Activated CD4-positive, CD25-positive, alpha-beta regulatory T cell treated with anti-CD3 and anti-CD28 coated beads, Interleukin-2, amount 50 U/mL, for 16 hours (primary cell): Measurements from ENCODE around the gene CDK6.
"Not testable (repeated sequence)": the region's sequence is repeated elsewhere in the genome, so short reads cannot be mapped to it uniquely, and the experiment has no call there.

Source experiments
- DNase-seq: peaks from one replicate; pipeline ENCODE4 v3.0.0-alpha.2; 2020; ENCODE audit warnings: low read depth, low spot score

CDK6 gene

DNA sequence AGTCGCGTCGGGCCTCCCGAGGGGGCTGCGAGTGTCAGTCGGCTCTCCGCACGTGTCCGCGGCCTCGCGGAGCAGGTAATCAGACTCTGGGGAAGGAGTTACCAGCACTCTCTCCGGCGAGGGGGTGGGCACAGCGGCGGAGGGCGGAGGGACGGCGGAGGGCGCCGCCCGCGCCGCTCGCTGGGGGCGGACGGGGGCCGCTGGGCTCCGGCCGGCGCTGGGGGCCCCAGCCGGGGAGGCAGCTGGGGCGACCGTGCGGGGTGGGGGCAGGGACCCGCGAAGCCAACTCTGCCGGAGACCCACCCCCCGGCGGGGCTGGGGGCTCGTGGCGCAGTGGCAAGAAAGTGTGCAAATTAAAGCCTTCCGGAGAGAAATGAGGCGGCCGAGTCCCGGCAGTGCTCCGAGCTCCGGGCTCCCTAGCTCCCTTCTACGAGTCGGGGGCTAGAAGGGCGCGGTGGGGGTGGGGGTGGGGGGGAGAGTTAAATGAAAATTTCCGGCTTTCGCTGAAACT, at the start of gene CDK6:
Gene CDK6, minus strand, starts transcription at position 85 of the 511 bp plus-strand sequence. CDS start 3,250 bp downstream, outside the sequence.
- no peak for DNase-seq

DNA sequence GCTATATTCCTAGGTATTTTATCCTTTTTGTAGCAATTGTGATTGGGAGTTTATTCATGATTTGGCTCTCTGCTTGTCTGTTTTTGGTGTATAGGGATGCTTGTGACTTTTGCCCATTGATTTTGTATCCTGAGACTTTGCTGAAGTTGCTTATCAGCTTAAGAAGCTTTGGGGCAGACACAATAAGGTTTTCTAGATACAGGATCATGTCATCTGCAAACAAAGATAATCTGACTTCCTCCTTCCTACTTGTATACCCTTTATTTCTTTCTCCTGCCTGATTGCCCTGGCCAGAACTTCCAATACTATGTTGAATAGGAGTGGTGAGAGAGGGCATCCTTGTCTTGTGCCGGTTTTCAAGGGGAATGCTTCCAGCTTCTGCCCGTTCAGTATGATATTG, 49.7 kb upstream of the CDK6 start:
- not testable (repeated sequence) for DNase-seq

DNA sequence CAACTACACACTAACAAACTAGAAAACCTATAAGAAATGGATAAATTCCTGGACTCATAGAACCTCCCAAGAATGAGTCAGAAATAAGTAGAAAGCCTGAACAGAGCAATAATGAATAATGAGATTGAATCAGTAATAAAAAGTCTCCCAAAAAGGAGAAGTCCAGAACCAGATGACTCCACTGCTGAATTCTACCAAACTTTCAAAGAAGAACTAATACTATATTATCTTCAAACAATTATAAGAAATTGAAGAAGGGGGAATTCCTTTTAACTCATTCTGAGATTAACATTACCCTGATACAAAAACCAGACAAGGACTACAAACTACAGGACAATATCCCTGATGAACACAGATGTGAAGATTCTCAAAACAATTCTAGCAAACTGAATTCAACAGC, 47.8 kb upstream of the CDK6 start:
- no peak for DNase-seq

DNA sequence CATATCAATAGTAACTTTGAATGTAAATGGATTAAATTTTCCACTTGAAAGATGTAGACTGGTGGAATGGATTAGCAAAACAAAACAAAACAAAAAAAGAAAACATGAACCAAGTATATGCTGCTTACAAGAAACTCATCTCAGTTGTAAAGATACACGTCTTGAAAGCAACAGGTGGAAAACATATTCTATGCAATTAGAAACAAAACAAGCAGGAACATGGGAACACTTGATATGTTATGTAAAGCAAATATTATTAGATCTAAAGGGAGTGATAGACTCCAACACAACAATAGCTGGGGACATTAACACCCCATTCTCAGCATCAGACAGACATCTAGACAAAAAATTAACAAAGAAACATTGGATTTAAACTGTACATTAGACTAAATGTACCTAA, 46.4 kb upstream of the CDK6 start:
- no peak for DNase-seq

DNA sequence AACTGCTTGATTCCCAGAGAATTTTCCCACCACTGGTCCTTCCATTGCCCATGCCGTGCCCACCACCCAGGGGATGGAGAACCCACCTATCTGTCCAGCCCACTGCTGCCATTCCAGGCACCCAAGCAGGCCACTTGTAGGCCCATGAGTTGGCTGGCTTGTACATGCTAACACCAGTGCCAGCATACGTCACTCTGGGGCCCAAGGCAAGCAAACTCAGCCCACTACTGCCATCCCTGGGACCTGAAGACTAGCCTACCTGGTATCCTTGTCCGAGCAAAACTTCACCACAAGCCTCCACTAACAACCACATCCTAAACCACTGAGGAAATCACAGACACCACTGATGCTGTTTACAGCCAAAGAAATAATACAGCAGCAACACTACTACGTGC, 44.7 kb upstream of the CDK6 start:
- DNase-seq: no peak

DNA sequence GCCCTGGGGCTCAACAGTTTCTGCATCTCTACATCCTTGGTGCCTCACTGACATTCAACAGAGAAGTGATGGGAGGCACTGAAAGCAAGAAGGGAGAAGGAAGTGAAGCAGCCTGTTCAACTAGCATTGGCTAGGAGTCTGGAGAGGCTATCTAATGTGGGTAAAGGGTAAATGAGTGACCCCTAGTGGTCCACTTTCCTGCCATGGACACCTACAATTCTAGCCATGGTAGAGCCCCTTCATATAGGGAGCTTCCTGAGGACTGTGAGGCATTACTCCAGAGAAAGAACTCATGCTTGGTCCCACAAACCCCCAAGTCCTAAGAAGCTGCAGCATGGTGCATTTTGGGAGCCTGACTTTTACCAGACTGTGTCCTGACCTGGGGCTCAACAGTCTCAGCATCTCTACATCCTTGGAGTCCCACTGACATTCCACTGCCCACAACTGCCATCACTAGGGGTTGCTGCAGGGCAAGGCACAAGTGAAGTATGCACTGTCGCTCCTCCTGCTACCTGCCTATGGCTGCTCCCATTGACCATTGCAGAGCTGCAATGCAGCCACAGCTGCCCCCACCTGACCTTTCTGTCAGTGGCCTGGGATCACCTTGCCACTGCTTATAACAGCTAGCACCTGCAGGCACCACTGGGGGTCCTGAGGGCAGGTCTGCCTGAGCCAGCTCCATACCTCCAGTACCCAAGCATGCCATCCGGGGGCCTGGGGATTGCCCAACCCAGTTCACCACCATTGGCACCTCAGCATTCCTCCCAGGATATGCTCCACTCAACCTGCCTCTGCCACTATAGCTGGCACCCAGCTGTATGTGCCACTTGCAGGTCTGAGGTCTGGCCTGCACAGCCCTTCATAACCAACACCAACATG, 44.1 kb upstream of the CDK6 start:
- DNase-seq: no peak

DNA sequence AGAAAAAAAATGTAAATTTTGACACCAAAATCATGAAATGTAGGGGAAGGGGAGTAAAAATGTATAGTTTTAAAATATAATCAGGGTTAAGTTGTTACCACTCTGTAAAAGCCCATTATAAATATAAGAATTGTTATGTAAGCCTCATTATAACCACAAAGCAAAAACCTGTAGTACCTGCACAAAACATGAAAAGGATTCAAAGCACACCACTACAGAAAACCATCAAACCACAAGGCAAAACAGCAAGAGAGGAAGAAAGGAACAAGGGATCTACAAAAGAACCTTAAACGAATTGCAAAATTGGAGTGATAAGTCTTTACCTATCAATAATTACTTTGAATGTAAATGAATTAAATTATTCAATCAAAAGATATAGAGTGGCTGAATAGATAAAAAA, 41.0 kb upstream of the CDK6 start:
- no peak for DNase-seq

DNA sequence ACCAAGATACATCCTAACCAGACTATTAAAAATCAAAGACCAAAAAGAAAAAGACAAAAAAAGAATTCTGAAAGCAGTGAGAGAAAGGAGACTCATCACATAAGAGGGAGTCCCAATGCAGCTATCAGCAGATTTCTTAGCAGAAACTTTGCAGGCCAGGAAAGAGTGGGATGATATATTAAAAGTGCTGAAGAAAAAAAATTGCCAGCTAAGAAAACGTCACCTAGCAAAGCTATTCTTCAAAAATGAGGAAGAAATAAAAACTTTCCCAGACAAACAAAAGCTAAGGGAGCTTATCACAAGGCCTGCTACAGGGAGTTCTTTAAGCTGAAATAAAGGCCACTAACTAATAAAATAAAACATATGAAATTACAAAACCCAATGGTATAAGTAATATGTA, 40.5 kb upstream of the CDK6 start:
- DNase-seq: no peak

DNA sequence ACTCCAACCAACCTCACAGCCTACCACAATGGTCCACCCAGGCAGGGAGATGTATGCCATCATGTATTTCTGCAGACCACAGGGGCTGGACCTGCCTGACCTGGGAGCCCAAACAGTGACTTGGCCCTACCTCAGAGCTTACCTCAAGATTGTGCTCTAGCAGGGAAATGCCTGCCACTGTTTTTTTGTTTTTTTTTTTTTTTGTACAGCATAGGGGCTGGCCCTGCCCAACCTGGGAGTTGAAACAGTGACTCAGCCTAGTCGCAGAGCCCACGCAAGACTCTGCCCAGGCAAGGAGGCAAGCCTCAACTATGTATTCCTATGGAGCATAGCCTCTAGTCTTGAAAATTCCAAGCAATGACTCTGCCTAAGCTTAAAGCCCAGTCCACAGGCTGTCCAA, 39.3 kb upstream of the CDK6 start:
- DNase-seq: no peak

DNA sequence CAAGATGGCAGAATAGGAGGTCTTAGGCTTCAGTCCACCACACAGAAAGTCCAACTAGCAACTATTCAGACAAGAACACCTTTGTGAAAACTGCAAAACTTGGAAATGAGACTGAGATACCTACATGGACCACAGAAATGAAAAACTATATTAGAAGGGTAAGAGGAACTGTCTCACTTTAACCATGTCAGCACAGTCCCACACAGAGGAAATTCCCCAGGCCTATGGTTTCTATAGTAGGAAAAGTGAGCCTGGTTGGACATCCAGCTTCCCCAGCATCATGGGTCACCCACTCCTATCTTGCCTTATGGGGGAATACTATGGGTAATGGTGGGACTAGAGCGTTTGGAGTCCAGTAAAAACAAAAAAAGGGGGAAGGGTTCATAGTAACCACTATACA, 38.8 kb upstream of the CDK6 start:
- no peak for DNase-seq

DNA sequence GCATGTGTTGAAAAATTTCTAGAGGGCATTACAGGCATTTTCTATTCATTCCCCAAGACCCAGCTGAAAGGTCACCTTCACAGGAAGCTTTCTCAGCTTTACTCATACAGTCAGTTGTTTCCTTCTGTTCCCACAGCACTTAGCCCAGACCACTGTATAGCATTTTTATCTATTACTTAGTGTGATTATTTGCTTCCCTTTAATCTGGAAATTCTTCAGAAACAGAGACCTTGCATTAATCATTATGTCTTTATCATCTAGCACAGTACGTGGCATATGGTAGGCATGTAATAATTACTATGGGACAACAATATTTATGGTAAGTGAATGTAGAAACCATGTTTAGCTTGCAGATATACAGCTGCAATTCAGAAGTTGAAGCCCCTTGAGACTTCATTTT, 38.2 kb upstream of the CDK6 start:
- no peak for DNase-seq

DNA sequence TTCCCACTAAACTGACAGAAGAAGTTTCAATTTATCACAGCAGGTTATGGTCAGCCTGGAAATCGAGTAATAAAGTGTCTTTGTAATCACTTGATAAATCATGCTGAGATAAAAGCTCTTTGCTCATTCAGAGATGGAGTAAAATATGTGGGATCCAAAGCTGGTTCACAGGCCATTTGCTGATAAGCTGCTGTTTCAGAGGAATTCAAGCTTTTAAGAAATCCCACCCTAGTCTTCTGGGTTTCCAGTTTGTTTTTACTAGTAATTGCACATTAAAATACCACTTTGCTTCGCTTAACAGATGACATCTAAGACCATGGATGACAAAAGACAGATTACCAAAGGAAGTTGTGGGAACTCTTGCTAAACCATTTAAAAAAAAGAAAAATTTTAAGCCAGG, 37.4 kb upstream of the CDK6 start:
- DNase-seq: no peak

DNA sequence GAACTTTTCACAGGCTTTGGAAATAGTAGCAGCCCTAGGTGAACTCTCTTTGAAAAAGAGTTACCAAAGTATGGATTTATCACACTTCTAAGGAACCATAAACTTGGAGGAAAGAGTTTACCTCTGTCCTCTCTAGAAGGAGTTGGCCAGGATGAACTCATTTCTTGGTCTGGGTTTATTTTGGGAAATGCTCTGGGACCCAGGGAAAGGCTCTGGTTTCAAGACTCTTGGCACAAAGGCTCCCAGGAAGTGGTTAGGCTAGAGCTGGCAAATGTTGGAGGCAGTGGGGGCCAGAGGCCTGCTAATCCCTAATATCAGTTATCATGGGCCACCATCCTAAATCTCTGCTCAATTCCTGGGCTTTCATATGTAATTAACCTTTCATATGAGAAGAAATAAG, 36.3 kb upstream of the CDK6 start:
- DNase-seq: no peak

DNA sequence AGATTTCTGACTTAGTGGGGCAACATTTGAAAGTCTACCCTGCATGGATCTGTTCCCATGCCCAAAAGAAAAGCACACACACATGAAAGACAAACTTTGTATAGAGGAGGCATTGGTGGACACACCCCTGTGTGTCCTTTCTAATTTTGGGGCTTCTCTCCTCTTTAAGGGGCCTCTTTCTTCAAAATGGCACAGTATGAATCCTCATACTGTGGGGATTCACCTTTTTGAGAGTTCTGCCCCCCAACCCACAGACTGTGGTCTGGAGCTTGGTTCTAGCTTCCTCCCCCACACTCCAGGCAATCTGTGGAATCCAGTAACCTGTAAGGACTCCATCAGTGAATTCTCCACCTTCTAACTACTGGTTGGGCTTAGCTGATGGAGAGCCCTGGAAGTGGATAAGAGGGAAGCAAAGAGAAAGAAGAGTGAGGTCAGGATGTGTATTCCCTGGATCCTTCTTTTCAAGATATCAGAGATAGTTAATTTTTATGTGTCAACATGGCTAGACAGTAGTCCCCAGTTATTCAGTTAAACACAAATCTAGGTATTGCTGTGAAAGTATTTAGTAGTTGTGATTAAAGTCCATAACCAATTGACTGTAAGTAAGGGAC, 32.4 kb upstream of the CDK6 start:
- DNase-seq: no peak

DNA sequence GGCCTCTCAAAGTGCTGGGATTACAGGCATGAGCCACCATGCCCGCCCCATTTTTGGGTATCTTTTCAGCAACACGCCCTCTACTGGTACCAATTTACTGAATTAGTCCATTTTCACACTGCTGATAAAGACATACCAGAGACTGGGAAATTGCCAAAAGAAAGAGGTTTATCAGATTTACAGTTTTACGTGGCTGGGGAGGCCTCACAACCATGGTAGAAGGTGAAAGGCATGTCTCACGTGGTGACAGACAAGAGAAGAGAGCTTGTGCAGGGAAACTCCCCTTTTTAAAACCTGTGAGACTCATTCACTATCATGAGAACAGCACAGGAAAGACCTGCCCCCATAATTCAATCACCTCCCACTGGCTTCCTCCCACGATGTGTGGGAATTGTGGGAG, 27.8 kb upstream of the CDK6 start:
- DNase-seq: not testable (repeated sequence)

DNA sequence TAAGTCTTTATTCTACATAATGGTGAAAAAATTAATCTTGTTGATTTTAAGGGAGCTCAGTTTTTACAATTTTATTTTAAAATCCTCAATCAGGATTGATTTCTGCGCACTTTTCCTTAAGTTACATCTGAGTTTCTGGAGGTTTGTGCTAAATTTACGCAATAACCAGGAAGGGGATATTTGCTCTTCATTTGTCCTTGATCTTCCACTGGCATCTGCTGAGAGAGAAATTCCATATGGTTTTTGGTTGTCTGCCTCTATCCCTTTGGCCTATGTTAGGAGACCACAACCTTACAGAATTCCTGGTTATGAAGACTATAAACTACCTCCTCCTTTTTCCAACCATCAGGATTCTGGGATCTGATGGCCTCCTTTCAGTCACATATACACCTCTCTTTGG, 20.1 kb upstream of the CDK6 start:
- DNase-seq: no peak

DNA sequence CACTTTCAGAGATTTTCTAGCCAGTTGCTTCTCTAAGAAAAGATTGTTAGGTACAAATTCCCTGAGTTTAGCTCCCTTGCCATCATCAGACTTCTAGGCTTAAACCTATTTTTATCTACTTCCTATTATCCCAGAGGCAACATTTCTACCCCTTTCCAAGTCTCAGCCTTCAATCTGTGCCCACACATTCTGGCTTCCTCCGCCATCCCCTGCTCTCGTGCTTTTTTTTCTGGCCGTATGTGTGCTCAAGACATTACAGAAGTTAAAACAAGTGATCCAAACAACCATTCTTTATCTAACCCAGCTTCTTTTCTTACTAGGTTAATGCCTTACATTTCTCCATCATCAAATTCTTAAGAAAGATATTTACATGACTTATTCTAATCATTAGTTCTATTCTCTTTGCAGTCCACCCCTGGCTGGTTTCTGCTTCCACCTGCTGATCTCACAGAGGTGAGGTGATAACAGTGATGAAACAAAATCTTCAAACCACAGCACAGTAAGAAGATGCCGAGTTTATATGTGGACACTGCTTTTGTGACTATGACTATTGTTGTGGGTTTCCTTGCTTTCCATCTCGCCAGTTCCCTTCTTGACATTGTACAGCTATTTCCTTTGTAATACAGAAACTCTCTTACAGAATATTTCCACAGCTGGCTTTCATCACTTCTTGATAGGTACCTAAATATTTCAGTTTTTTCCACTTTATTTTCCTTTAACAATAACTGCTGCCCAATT, 18.3 kb upstream of the CDK6 start:
- DNase-seq: no peak

DNA sequence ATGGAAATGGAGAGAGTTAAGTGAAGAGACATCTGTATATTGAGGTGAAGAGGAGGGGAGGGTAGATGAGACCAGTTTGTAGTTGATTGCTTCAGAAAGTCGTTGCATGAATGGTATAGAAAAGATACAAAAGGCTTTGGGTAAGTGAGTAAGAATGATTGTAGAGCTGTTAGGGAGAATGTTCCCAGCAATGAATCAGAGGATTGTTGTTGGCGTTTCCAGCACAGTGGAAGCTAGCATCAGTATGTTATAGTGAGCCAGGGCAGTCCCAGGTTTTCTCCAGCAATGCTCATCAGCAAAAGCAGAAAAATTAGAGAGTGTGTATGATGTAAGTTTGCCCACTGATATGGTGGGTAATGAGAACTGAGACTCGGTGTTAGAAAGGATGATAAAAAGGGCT, 15.4 kb upstream of the CDK6 start:
- DNase-seq: no peak

DNA sequence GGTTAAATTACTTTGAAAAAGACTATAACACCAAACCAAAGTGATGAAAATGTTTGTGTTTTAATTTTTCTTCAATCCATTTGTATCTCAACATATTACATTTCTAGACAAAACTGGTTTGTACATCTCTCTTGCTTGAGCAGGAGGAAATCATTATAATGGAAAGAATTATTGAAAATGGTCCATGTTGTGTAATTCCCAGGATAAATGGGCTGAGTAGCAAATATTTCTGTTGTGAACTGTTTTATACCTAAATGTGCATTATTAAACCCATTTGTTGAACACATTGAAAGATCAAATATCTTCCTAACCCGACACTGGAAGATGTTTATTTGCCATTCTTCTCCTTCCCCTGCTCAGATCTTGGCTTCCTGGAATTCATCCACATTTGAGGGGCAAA, 14.1 kb upstream of the CDK6 start:
- no peak for DNase-seq

DNA sequence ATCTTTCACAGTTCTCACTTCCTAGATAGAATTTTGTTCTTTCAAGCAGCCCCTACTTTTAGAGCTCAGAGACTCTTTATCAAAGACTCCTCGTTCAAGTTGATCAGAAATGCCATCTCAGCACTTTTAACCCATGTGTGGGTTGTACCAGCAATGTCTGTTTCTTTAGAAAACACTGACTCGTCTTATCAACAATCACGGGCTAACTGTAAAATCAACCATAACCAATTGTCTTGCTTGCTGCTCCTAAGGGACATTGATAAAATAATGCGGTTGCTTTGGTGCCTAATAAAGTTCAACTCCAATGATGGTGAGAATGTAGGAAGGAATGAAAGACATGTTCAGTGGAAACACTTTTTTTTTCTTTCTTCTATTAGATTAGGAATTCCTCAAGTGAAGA, 12.9 kb upstream of the CDK6 start:
- DNase-seq: no peak

DNA sequence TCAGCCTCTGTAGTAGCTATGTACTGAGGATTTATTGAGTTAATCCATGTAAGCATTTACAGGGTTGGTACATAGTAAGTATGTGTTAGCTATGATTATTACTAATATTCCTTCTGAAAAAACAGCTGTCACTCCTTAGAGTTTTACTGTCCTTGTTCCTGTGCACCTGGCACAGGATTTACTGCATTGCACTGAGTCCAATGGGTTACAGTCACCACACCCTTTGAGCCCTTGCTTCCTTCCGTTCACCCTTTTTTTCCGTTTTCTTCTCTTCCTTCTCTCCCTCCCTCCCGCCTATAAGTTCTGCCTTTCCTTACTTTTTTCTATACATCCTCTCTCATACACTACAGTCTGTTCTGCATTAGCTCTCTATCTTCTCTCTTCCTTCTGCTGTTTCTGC, 12.5 kb upstream of the CDK6 start:
- no peak for DNase-seq

DNA sequence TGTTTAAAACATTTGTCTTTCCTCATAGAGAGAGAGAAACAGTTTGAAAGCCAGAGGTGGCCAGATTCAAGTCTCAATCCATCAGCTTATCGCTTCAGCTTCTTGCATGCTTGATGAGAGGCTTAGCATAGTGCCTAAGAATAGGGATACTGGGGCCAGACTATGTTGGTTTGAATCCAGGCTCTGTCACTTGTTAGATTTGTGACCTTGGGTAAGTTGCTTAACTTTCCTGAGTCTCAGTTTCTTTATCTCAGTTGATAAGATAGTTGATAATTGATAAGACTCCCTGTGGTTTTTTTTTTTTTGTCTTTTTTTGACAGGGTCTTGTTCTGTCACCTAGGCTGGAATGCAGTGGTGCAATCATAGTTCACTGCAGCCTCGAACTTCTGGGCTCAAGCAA, 12.1 kb upstream of the CDK6 start:
- no peak for DNase-seq

DNA sequence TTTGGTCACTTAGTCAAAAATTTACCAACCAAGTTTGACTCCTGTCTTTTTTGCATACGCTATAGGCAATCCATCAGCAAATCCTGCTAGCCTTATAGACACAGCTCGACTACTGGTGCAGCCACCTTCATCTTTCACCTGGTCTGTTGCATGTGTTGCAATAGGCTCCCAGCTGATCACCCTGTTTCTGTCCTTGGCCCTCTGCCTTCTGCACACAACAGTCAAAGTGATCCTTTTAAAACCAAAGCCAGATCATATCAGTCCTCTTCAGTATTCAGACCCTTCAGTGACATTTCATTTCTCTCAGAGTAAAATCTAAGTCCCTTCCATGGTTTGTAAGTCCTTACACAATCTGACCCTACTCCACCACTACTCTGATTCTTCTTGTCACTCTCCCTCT, 10.9 kb upstream of the CDK6 start:
- DNase-seq: no peak
